Neural progenitor cell (in vitro differentiated cells): ENCODE results near the gene RAB1B. TPM values are rescaled to one million over a fixed set of nuclear protein-coding genes. Genes with fewer than 3 reads are reported as not detected.

ENCODE experiments used
- DNase-seq: peaks from one replicate; pipeline ENCODE4 v3.0.0-alpha.2; 2016; ENCODE audit warnings: low spot score
- H2AFZ ChIP-seq: fragments of 200-600 bp; sonication (generic); replicated peaks from 2 replicates; pipeline ENCODE4 v1.6.1; 2016; ENCODE audit warnings: antibody characterized with exemption
- H3F3A ChIP-seq: fragments of 200-600 bp; sonication (generic); 2 replicates; pipeline ENCODE4 v1.6.1; 2016; ENCODE audit warnings: antibody characterized with exemption, low read depth
- H3K27ac ChIP-seq: fragments of 200-600 bp; sonication (generic); 2 replicates; pipeline ENCODE4 v1.5.1; 2016; ENCODE audit warnings: mild to moderate bottlenecking
- H3K27me3 ChIP-seq: fragments of 200-600 bp; sonication (generic); 2 replicates; pipeline ENCODE4 v1.6.1; 2016; ENCODE audit warnings: mild to moderate bottlenecking, moderate library complexity
- H3K36me3 ChIP-seq: fragments of 200-600 bp; sonication (generic); 2 replicates; pipeline ENCODE4 v1.5.1; 2016
- H3K4me1 ChIP-seq: fragments of 200-600 bp; sonication (generic); 2 replicates; pipeline ENCODE4 v1.6.1; 2016; ENCODE audit warnings: mixed run types
- H3K4me2 ChIP-seq: fragments of 200-600 bp; sonication (generic); 2 replicates; pipeline ENCODE4 v1.6.1; 2016
- H3K4me3 ChIP-seq: fragments of 200-600 bp; sonication (generic); 2 replicates; pipeline ENCODE4 v1.5.1; 2016
- H3K79me2 ChIP-seq: fragments of 200-600 bp; sonication (generic); 2 replicates; pipeline ENCODE4 v1.6.1; 2016; ENCODE audit warnings: low read depth
- H3K9ac ChIP-seq: fragments of 200-600 bp; sonication (generic); 2 replicates; pipeline ENCODE4 v1.6.1; 2016
- H3K9me3 ChIP-seq: fragments of 200-600 bp; sonication (generic); 2 replicates; pipeline ENCODE4 v1.5.1; 2016; ENCODE audit warnings: low read depth
- H4K20me1 ChIP-seq: fragments of 200-600 bp; sonication (generic); 2 replicates; pipeline ENCODE4 v1.6.1; 2016; ENCODE audit warnings: low read depth
- H3K27ac Mint-ChIP-seq: 3 replicates; pipeline ENCODE4 v1.8.0; 2021; ENCODE audit warnings: mixed read lengths
- H3K27me3 Mint-ChIP-seq: 2 replicates; pipeline ENCODE4 v1.8.0; 2022; ENCODE audit warnings: low read depth, mild to moderate bottlenecking, inconsistent platforms, moderate library complexity, mixed read lengths; ENCODE audit not compliant: insufficient read depth
- H3K36me3 Mint-ChIP-seq: 3 replicates; pipeline ENCODE4 v1.8.0; 2021; ENCODE audit warnings: mixed read lengths
- H3K4me1 Mint-ChIP-seq: 3 replicates; pipeline ENCODE4 v1.8.0; 2021; ENCODE audit warnings: mixed read lengths
- H3K4me3 Mint-ChIP-seq: 3 replicates; pipeline ENCODE4 v1.8.0; 2021; ENCODE audit warnings: mild to moderate bottlenecking, moderate library complexity, mixed read lengths
- H3K9me3 Mint-ChIP-seq: 3 replicates; pipeline ENCODE4 v1.8.0; 2020; ENCODE audit warnings: mixed read lengths
- EZH2 ChIP-seq: fragments of 200-600 bp; sonication (generic); IDR thresholded peaks from 2 replicates; pipeline ENCODE4 v1.6.1; 2017; ENCODE audit warnings: antibody characterized with exemption, mild to moderate bottlenecking, moderate library complexity
- EZH2phosphoT487 ChIP-seq: fragments of 200-600 bp; sonication (generic); IDR thresholded peaks from 2 replicates; pipeline ENCODE4 v1.6.1; 2017; ENCODE audit warnings: antibody characterized with exemption
- total RNA-seq: library from RNA; depleted of rRNA; stranded (reverse); fragments of >200 nt; gene quantifications from 2 replicates; pipeline ENCODE4 v1.2.3, GENCODE V29; 2015; ENCODE audit warnings: low replicate concordance
- TF ChIP-seq, protein P1 (sequence below): fragments of 200-600 bp; sonication (generic); IDR thresholded peaks from 2 replicates; pipeline ENCODE4 v1.5.1; 2017; ENCODE audit warnings: antibody characterized with exemption, mild to moderate bottlenecking

Gene RAB1B
- total RNA-seq, 1 donor from 2014 or later = 54.0 TPM

- peaks cover 18% of the 10 kb centered on the region for H3K36me3 Mint-ChIP-seq
These were observed 29.5 kb upstream of the RAB1B start for GRCh38 chr11:66238786-66239413.

DNA sequence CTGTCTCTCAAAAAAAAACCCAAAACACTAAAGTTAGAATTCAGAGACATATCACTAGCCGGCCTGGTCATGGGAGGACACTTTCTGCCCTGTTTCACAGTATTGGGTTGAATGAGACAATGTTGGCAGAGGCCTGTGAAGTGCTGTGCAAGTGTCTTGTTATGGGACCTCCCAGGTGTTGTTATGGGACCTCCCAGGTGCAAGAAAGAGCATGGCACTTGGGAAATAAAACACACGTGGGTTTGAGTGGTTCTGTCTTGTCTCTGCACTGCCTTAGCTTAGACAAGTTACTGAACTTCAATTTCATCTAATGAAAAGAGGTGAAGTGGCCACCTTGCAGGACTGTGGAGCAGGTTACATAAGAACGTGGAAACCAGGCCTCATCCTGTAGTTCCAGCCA lies 28.9 kb upstream of the RAB1B start:
- Histone ChIP-seq H2AFZ (no peak overlapping the region), H3K36me3 (no peaks in the 10 kb centered on the region)

More at GRCh38 chr11:66238786-66239413, 29.5 kb upstream of the RAB1B start:
- no peaks in the 10 kb centered on the region for H3K9me3 ChIP-seq
- H3K27me3 Mint-ChIP-seq = peaks cover 7% of the 10 kb centered on the region
- no peak for DNase-seq
- H3K79me2 ChIP-seq = no peaks in the 10 kb centered on the region
- no peak overlapping the region for H3K27ac ChIP-seq
- no peaks in the 10 kb centered on the region for H3K9me3 Mint-ChIP-seq
- no peak overlapping the region for H2AFZ ChIP-seq
- H3K4me1 ChIP-seq = no peaks in the 10 kb centered on the region
- no peak overlapping the region for H3K4me3 ChIP-seq
- H3K27ac Mint-ChIP-seq = no peak overlapping the region
- H3K36me3 ChIP-seq = no peaks in the 10 kb centered on the region
- H3K9ac ChIP-seq = no peak overlapping the region
- H4K20me1 ChIP-seq = no peaks in the 10 kb centered on the region
- H3F3A ChIP-seq = no peaks in the 10 kb centered on the region
- no peak overlapping the region for H3K4me2 ChIP-seq
- H3K4me3 Mint-ChIP-seq = no peak overlapping the region
- peaks cover 5% of the 10 kb centered on the region for H3K4me1 Mint-ChIP-seq
- TF ChIP-seq EZH2phosphoT487 (no peak), EZH2 (no peak)
- TF ChIP-seq, protein P1, sequence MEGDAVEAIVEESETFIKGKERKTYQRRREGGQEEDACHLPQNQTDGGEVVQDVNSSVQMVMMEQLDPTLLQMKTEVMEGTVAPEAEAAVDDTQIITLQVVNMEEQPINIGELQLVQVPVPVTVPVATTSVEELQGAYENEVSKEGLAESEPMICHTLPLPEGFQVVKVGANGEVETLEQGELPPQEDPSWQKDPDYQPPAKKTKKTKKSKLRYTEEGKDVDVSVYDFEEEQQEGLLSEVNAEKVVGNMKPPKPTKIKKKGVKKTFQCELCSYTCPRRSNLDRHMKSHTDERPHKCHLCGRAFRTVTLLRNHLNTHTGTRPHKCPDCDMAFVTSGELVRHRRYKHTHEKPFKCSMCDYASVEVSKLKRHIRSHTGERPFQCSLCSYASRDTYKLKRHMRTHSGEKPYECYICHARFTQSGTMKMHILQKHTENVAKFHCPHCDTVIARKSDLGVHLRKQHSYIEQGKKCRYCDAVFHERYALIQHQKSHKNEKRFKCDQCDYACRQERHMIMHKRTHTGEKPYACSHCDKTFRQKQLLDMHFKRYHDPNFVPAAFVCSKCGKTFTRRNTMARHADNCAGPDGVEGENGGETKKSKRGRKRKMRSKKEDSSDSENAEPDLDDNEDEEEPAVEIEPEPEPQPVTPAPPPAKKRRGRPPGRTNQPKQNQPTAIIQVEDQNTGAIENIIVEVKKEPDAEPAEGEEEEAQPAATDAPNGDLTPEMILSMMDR = no peak
- H3K27me3 ChIP-seq = no peaks in the 10 kb centered on the region

DNA sequence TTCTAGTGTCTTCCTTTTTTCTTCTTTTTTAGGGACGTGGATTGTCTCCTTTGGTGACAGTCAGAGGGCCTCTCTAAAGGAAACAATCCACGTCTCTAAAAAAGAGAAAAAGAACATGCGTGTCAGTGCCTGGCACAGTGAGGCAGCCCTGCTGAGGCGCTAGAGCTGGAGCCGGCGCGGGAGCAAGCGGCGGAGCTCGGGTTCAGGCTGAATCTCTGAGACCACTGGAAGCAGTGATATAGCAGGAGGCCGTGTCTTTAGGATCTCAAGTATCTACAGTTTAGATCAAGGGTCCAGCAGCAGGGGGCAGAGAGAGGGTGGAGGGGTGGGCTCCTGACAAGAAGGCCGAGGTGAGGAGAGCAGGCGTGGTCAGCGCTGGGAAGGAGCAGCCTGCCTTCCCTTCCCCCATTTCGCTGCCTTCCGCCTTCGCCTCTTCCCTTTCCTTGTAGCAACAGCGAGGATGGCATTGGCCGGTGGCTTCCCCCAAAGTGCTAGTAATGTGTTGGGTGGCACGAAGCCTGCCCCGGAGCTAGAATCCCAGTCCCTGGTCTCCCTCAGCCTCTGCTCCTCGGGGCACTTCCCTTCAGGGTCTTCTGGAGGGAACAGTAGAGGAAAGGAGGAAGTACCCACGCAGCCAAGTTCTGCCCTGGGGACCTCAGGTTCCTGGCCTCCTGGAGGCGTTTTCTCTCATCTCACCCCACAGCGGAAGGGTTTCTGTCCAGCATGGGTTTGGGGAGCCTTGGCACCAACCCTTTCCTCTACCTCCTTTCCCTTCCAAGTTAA lies 28.2 kb upstream of the RAB1B start:
- H3K27me3 ChIP-seq = no peaks in the 10 kb centered on the region
- Mint-ChIP-seq H3K27ac (no peak overlapping the region), H3K4me3 (no peak overlapping the region), H3K27me3 (peaks cover 11% of the 10 kb centered on the region), H3K4me1 (peaks cover 7% of the 10 kb centered on the region), H3K9me3 (no peaks in the 10 kb centered on the region), H3K36me3 (peaks cover 15% of the 10 kb centered on the region)
- no peaks in the 10 kb centered on the region for H3K36me3 ChIP-seq
- H3K4me1 ChIP-seq = no peaks in the 10 kb centered on the region
- H3K4me3 ChIP-seq = no peak overlapping the region
- TF ChIP-seq, protein P1 = no peak
- no peak for TF ChIP-seq EZH2
- no peak for TF ChIP-seq EZH2phosphoT487
- no peaks in the 10 kb centered on the region for H4K20me1 ChIP-seq
- no peaks in the 10 kb centered on the region for H3K9me3 ChIP-seq
- no peak overlapping the region for H2AFZ ChIP-seq
- H3K79me2 ChIP-seq = no peaks in the 10 kb centered on the region
- no peaks in the 10 kb centered on the region for H3F3A ChIP-seq
- no peak for DNase-seq
- H3K27ac ChIP-seq = no peak overlapping the region
- no peak overlapping the region for H3K4me2 ChIP-seq
- H3K9ac ChIP-seq = peak overlapping the region; percentile 27

More for the DNA sequence above, 28.9 kb upstream of the RAB1B start:
- no peak overlapping the region for H3K4me2 ChIP-seq
- Mint-ChIP-seq H3K4me1 (peaks cover 7% of the 10 kb centered on the region), H3K36me3 (peaks cover 15% of the 10 kb centered on the region), H3K9me3 (no peaks in the 10 kb centered on the region), H3K27ac (no peak overlapping the region), H3K27me3 (peaks cover 10% of the 10 kb centered on the region), H3K4me3 (no peak overlapping the region)
- TF ChIP-seq, protein P1 = no peak
- peak overlapping the region; percentile 27 for H3K9ac ChIP-seq
- H3F3A ChIP-seq = no peaks in the 10 kb centered on the region
- H3K79me2 ChIP-seq = no peaks in the 10 kb centered on the region
- H3K27ac ChIP-seq = no peak overlapping the region
- no peak overlapping the region for H3K4me3 ChIP-seq
- H3K4me1 ChIP-seq = no peaks in the 10 kb centered on the region
- H4K20me1 ChIP-seq = no peaks in the 10 kb centered on the region
- H3K9me3 ChIP-seq = no peaks in the 10 kb centered on the region
- no peaks in the 10 kb centered on the region for H3K27me3 ChIP-seq
- no peak for DNase-seq
